GM18951 (cell line): ENCODE data around the gene CANT1.

Source experiments
- POLR2A ChIP-seq: IDR thresholded peaks from 4 replicates; pipeline ENCODE4 v1.6.1; 2011; ENCODE audit warnings: mild to moderate bottlenecking; ENCODE audit not compliant: insufficient read length, insufficient read depth; ENCODE audit errors: extremely low read depth
- in situ Hi-C: fragments of 300-500 bp; cut with MboI; formaldehyde crosslinking; loops from one replicate; pipeline ENCODE4 v1.12.0; 2022; ENCODE audit warnings: low sequenced_read_pairs, mixed read lengths, inconsistent platforms; ENCODE audit not compliant: unreplicated experiment

The CANT1 gene

GRCh38 chr17:78986649-78987328 lies 22.8 kb downstream of the CANT1 start:
- in situ Hi-C loops: no loop called here
- no peak for TF ChIP-seq POLR2A

- in situ Hi-C loops: no loop called here
- TF ChIP-seq POLR2A: no peak
Measured at GRCh38 chr17:78986048-78986648, 23.4 kb downstream of the CANT1 start.

GRCh38 chr17:78985395-78985794 lies 24.2 kb downstream of the CANT1 start:
- in situ Hi-C loops: no loop called here
- no peak for TF ChIP-seq POLR2A

- in situ Hi-C loops: no loop called here
- no peak for TF ChIP-seq POLR2A
Measured at GRCh38 chr17:78981010-78981888, 28.3 kb downstream of the CANT1 start.

- in situ Hi-C loops: no loop called here
- no peak for TF ChIP-seq POLR2A
Measured at GRCh38 chr17:78980624-78980972, 29.0 kb downstream of the CANT1 start.

GRCh38 chr17:78979780-78980623 lies 29.6 kb downstream of the CANT1 start, which contains the start of gene LGALS3BP:
Gene LGALS3BP, minus strand, starts transcription at chr17:78979923. Its CDS starts 2,732 bp downstream, at chr17:78977191.
- TF ChIP-seq POLR2A: no peak
- in situ Hi-C loops: loop anchor here (10.0 kb wide), 1 partner anchor 115 kb away; no protein-coding TSS in a partner anchor

DNA sequence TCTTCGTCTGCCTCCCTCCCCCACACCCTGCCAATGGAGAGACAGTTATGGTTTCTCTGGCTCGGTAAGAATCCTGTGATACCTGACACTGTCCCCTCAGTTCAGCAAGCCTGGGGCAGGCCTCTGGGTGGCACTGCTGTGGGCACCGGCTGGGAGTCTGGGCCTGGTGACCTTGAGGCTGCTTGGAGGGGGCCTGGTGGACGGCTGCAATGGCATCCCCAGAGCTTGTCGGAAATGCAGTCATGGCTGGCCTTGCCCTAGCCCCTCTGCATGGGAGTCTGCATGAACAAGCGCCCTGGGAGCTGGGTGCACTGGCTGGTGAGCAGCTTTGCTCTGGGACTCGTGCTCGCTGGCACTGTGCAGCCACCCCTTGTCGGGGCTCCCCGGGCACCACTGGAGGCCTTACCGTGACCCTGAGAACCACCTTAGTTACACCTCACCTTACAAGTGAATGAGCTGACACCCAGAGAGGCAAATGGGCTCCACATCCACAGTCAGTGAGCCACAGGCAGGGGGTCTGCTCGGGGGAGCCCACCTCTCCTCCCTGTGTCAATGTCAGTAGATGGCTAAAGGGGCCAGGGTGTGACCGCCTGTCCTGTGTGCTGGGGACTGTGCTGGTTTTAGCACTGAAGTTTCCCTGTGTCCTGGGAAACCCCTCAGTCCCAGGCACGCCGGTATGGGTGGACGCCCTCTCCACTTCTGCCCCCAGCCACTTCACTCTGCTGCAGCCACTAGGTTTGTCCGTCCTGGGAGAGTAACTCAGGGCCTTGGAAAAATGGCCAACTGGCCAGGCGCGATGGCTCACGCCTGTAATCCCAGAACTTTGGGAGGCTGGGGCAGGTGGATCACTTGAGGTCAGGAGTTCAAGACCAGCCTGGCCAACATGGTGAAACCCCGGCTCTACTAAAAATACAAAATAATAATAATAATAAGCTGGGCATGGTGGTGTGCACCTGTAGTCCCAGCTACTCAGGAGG lies 31.3 kb downstream of the CANT1 start:
- no peak for TF ChIP-seq POLR2A
- in situ Hi-C loops: loop anchor here (10.0 kb wide), 1 partner anchor 113 kb away; no protein-coding TSS in a partner anchor

DNA sequence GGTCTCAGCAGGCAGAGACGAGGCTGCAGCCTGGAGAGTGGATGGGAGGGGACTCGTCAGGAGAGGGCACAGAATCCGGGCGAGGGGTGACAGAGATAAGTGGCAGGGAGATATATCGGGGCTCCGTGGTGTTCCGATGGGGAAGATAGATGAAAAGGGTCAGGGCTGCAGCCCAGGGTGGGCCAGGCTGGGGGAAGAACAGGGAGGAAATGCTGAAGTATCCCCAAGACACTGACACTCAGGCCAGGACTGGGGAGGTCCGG lies 32.0 kb downstream of the CANT1 start:
- in situ Hi-C loops: loop anchor here (10.0 kb wide), 1 partner anchor 113 kb away; no protein-coding TSS in a partner anchor

GRCh38 chr17:78976907-78977680 lies 32.5 kb downstream of the CANT1 start:
- in situ Hi-C loops: loop anchor here (10.0 kb wide), 1 partner anchor 112 kb away; no protein-coding TSS in a partner anchor
- TF ChIP-seq POLR2A: no peak

More for the DNA sequence above, 32.0 kb downstream of the CANT1 start:
- no peak for TF ChIP-seq POLR2A

GRCh38 chr17:78974635-78975591 lies 34.7 kb downstream of the CANT1 start:
- TF ChIP-seq POLR2A: no peak
- in situ Hi-C loops: loop anchor here (10.0 kb wide), 1 partner anchor 110 kb away; no protein-coding TSS in a partner anchor
